Ramos (cell line): ENCODE measurements around the gene OLFML1.
"Not testable (repeated sequence)": the region's sequence is repeated elsewhere in the genome, so short reads cannot be mapped to it uniquely, and the experiment has no call there.

Experiments used
- in situ Hi-C: fragments of 300-500 bp; cut with MboI; formaldehyde crosslinking; loops from one replicate; pipeline ENCODE4 v1.14.3; 2022; ENCODE audit warnings: low sequenced_read_pairs; ENCODE audit not compliant: unreplicated experiment

Gene OLFML1

GRCh38 chr11:7508087-7508486 is 22.8 kb downstream of the OLFML1 start:
- in situ Hi-C loops, result no loop called here

- in situ Hi-C loops, result no loop called here
These were observed 24.7 kb downstream of the OLFML1 start for GRCh38 chr11:7509966-7510365.

GRCh38 chr11:7511401-7511800 is 26.1 kb downstream of the OLFML1 start:
- in situ Hi-C loops, result no loop called here

GRCh38 chr11:7512525-7513233 is 27.4 kb downstream of the OLFML1 start:
- in situ Hi-C loops, result no loop called here

GRCh38 chr11:7513234-7514098 is 28.2 kb downstream of the OLFML1 start, which contains the start of gene PPFIBP2:
PPFIBP2 (plus strand) TSS chr11:7513999; CDS start chr11:7549476, 35,477 bp downstream.
- in situ Hi-C loops, result no loop called here

- in situ Hi-C loops, result no loop called here
These were observed 28.8 kb downstream of the OLFML1 start for GRCh38 chr11:7514099-7514591.

- in situ Hi-C loops, result no loop called here
These were observed 30.2 kb downstream of the OLFML1 start for GRCh38 chr11:7515447-7515886.

GRCh38 chr11:7516475-7516874 is 31.2 kb downstream of the OLFML1 start:
- in situ Hi-C loops, result no loop called here

GRCh38 chr11:7517743-7518142 is 32.4 kb downstream of the OLFML1 start:
- in situ Hi-C loops, result not testable (repeated sequence)

GRCh38 chr11:7518811-7519562 is 33.7 kb downstream of the OLFML1 start:
- in situ Hi-C loops, result no loop called here

- in situ Hi-C loops, result no loop called here
These were observed 35.0 kb downstream of the OLFML1 start for GRCh38 chr11:7520011-7520942.

- in situ Hi-C loops, result no loop called here
These were observed 35.7 kb downstream of the OLFML1 start for GRCh38 chr11:7520981-7521487.

GRCh38 chr11:7522121-7522520 is 36.8 kb downstream of the OLFML1 start:
- in situ Hi-C loops, result no loop called here

GRCh38 chr11:7522546-7522945 is 37.2 kb downstream of the OLFML1 start:
- in situ Hi-C loops, result no loop called here

GRCh38 chr11:7523416-7524210 is 38.3 kb downstream of the OLFML1 start:
- in situ Hi-C loops, result no loop called here

GRCh38 chr11:7524462-7525235 is 39.3 kb downstream of the OLFML1 start:
- in situ Hi-C loops, result no loop called here

- in situ Hi-C loops, result no loop called here
These were observed 40.1 kb downstream of the OLFML1 start for GRCh38 chr11:7525424-7525823.

- in situ Hi-C loops, result no loop called here
These were observed 41.7 kb downstream of the OLFML1 start for GRCh38 chr11:7527029-7527428.
